GM19099 (cell line): ENCODE results near the gene KCND3.

Source experiments
- POLR2A ChIP-seq: IDR thresholded peaks from 3 replicates; pipeline ENCODE4 v1.6.1; 2011; ENCODE audit warnings: low read depth; ENCODE audit not compliant: insufficient read length; ENCODE audit errors: extremely low read depth

Gene KCND3

DNA sequence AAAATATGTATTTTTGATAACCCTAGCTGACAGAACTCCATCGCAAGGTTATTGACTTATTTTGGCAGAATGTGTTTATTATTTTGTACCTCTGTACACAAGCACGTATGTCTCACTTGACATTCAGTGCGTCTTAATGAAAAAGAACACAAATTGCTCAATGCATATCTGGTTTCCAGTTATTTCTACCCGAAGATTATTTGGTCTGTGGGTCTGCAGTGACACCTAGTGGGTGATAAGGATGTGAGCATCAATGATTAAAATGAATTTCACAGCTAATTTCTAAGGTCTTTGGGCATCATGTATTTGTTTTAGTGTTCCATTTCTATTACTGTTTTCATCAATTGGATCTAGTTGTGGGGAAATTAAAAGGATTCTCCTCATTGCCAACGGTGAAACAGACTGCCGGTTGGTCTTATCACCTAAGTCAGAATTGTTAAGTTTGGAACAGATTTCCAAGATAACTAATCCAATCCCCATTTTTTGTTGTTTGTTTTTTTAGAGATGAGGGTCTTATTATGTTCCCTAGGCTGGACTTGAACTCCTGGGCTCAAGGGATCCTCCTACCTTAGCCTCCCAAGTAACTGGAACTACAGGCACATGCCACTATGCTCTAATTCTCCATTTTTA is 219.8 kb downstream of the KCND3 start:
- no peak for TF ChIP-seq POLR2A

DNA sequence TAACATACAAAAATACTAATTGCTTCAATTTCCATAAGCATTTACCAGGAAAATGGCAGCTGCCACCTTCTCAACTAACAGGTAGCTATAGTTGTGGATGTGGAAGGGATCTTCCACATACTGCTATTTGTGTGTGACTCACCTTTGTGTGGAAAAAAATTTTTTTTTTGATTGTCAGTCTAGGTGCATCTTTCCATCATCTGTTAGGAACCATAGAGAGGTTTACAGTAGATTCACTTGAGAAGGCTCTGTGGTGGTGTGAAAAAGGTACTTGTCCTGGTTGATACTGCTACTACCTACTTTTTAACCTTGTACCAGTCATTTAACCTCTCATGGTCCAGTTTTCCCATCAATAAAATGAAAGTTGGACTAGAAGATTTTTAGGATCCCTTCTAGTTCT is 220.8 kb downstream of the KCND3 start:
- TF ChIP-seq POLR2A, result no peak

DNA sequence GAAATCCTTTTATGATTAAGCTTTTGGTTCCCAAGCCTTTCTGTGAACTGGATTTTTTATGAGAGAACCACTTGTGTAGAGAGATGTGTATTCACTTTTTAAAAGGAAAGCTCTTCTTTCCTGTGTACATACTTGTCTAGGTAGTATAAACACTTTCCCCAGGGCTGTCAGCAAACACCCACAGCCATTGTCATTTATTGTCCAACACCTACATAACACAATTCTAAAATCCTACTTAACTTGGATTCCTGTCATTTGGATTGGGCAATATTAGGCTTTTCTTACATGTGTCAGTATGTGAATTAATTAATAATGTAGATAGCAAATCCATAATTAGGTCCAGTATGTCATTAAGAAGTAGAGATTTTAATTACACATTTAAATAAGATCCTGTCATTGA is 221.4 kb downstream of the KCND3 start:
- TF ChIP-seq POLR2A, result no peak

DNA sequence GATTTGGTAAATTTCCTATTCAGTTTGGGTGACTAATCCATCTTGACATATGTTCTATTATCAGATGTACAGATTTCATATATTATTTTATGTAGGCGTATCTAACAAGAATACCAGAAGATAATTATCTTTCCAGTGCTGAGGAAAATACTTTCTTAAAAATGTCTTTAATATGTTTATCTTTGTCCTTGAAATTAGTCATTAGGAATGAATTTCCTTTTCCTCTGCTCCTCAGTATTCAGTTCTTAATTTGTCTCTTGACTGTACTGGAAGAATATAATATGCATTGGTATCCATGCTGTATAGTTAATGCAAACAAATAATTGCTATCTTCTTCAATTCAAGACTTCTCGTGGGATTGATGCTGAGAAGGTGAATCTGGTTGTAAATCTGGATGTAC is 227.1 kb downstream of the KCND3 start:
- no peak for TF ChIP-seq POLR2A

DNA sequence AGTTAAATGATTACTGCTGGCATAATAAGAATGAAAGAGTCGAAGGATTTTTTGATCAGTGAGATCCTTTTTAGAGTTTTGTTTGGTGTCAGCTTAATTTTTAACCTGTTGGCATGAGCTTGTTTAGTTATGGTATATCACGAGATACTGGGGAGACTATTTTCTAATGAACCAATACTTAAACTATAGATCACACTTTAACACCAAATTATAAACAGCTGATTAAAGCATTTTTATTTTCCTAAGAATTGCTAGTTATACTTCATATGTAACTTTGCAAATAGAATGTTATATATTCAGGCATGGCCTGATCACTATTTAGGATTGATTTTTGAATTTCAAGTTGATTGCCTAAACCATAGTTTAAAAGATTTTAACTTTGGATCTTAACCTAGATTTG is 227.8 kb downstream of the KCND3 start:
- no peak for TF ChIP-seq POLR2A

DNA sequence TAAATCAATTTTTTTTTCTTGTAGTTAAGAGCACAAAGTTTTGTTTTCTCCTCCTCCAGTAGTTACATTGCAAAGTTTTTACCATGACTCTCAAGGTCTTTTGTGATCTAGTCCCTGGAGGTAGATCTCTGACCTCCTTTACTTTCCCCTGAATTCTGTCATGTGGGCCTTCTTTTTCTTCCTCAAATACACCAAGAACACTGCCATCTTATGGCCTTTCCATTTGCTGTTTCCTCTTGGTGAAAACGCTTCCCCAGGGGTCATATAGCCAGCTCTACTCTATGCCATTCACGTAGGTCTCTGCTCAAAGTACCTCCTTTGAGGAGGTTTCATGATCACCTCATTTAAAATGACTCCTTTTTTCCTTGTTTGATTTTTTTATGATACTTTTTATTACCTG is 231.1 kb downstream of the KCND3 start:
- no peak for TF ChIP-seq POLR2A

DNA sequence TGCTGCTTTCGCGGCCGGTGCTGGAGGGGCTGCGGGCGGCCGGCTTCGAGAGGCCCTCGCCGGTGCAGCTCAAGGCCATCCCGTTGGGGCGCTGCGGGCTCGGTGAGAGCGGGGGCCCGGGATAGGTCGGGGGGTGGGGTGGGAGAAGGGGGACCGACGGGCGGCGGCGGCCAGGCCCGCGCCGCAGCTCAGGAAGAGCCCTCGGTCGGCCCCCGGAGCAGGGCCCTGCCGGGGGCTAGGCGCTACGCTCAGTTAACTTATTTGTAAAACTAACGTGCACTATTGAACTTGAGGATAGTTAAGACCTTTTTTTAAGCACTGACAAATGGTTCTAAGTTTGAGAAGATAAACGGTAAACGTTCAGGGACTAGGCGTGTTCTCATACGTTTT is 233.3 kb downstream of the KCND3 start:
- no peak for TF ChIP-seq POLR2A

DNA sequence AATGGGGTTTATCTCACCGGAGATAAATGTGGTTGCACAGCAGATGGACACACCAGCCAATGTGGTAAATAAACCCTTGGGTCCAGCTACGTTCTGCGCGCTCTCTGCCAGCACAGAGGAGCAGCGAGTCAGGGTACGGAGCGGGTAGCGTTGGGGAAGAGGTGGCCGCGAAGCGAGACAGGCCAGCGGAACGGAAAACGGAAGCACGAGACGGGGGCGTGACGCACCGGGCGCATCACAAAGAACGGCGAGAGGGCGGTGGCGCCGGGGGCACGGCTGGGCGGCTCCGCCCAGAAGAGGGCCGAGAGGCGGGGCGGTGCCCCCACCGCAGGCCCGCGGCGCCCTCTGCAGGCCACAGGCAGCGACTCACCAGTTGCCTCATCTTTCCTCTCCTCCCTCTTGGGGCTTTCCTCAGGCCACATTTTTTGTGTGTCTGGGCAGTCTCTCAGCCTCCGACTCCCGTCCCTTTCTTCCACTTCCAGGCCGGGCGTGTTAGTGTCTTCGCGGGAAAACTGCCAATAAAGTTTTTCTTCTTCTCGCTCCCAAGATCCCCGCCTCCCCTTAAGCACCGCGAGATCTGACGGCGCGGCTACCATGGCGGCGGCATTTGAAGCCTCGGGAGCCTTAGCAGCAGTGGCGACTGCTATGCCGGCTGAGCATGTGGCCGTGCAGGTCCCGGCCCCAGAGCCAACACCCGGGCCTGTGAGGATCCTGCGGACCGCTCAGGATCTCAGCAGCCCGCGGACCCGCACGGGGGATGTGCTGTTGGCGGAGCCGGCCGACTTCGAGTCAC is 233.9 kb downstream of the KCND3 start, which contains the start of gene DDX20:
DDX20 (plus strand) TSS at position 571 of the 793 bp plus-strand sequence; CDS start at position 595, 24 bp downstream.
- peak; percentile 88 for TF ChIP-seq POLR2A

DNA sequence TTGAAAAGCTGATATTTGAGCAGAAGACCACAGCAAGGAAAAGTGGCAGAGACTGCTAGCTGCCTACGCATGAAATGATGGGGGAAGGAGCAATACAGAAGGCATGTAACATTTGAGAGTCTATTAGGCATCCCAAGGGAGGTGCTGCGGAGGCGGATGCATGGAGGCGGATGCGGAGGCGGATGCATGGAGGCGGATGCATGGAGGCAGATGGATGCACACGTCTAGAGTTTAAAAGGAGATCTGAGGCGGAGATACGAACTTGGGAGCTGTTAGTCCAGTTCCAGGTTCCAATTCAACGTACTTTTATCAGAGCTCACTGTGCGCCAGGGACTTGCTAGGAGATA is 234.5 kb downstream of the KCND3 start:
- TF ChIP-seq POLR2A, result no peak

DNA sequence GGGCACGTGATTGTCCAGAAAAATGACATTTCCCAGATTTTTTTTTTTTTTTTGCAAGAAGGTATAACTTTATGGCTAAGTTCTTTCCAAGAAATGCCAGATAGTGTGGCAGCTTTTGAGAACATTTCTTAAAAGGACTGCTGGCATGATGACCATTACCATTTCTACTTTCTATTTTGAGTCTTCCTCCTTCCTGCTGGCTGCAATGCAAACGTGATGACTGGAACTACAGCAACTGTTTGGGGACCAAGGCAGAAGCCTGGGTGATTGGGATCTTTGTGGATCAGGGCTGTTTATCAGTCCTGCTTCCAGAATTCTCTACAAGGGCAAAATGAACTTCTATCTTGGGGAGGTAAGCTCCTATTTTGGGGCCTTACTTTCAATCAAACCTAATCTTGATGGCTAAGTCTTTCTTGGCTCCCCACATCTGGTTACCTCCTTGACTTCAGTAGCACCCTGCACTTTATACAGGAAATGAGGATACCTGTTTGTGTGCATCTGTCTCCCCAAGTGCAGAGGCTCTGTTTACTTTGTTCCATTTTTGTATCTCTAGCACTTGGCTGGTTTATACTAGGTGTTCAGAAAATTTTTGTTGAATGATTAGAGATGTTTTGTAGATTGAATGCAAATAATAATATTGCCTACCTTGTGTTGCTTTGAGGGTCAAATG is 237.4 kb downstream of the KCND3 start:
- no peak for TF ChIP-seq POLR2A

DNA sequence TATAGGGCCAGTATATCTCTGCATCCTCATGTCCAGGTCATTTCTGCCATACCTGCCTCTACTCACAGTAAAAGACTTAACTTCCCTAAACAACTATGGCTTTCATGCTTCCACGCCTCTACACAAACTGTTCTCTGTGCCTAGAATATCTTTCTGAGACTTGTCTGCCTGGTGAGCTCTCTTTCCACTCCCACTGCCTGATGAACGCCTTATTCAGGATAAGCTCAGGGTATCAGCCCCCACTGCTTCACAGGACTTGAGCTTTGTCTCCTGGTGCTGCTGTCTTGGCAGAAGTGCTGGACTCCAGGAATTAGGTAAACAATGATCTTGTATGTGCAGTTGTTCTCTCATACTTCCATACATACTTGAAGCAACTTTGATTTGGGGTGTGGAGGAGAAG is 238.6 kb downstream of the KCND3 start:
- TF ChIP-seq POLR2A, result no peak

DNA sequence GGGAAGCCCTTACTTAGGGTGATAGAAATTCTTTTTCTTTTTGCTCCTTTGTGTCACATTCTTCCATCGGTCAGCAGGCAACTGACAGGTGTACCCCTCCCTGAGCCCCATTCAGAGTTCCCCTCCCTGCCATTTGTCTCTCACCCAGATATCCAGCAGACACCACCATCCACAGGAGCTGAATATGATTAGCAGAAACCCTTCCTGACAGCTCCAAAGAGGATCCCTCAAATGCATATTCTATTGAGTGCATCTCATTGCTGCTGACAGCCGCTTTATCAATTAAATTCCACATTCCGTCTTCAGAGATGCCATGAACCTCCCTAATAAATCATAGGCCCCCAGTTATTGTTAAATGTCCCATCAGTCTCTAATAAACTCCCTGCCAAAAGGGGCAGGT is 239.8 kb downstream of the KCND3 start:
- TF ChIP-seq POLR2A, result no peak

DNA sequence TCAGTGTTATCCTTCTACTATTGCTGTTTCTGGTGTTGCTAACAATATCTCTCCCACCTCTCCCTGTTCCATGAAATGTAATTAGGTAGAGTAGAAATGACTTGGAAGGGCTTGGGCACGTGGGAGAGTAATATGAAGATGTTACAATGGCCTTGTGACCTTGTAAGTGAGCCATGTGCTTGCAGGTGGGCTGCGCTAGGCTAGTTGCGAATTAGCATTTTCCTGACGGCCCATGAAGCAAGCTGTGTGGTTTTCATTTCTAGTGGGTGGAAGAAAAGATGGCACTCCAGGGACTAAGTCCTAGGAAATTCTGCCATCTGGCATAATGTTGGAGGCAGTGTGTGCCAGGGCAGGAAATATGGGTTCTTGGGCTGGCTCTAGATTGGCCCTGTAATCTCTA is 241.5 kb downstream of the KCND3 start:
- TF ChIP-seq POLR2A, result no peak

DNA sequence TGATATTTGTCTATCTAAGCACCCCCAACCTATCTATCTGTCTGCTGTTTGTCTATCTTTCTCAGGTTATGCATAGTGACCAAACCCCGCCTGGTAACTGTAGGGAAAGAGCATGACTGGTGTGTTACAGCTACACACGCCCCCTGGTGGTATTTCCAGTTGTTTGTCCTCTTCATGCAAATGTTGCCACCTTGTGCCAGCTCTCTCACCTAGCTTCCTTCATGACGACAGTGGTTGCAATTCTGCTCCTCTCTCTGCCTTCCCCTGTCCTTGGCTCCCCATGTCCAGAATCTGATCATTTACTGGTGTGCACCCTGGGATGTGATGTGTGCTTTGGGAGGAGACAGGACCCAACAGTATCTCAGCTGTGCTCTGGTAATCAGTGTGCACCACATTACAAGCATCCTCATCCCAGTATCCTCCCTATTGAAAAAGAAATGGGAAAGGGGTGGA is 242.2 kb downstream of the KCND3 start:
- TF ChIP-seq POLR2A, result no peak

DNA sequence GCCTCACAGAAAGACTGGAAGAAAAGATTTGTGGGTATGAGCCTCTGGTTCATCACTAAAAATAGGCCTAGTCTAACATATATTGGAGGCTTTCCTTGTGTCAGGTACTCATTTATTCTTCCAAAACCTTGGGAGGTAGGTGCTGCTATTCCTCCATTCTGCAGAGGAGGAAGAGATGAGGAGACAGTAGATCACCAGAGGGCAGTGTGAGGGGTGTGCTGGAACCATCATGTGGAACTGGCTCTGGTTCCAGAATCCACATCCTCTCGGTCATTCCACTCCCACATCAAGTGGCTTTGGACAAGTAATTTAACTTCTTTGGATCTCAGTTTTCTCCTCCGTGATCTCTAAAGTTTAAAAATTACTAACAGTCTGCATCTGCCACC is 242.9 kb downstream of the KCND3 start:
- TF ChIP-seq POLR2A, result no peak
